ENCODE data around the gene DGKD. TPM values are rescaled to one million over a fixed set of nuclear protein-coding genes. Genes with fewer than 3 reads are reported as not detected.

The DGKD gene
- total RNA-seq, 1 donor from 2014 or later = 17.7 TPM

DNA sequence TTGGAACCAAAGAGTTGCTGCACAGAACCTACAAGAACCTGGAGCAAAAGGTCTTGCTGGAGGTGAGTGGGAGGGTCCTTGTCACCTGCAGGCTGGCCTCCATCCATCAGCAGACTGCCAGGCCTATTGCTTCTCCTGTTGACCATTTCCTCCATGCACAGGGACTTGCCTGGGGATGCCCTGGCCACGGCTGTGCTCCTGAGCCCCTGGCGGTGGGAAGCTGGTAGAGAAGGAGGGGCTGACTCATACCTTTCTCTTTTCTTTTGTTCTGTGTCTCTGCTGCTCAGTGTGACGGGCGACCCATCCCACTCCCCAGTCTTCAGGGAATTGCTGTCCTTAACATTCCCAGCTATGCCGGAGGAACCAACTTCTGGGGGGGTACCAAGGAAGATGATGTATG lies 102.6 kb downstream of the DGKD start:
- Histone ChIP-seq H2AFZ (ENCODE audit: low read depth, low read length) (no peak overlapping the region), H3K27me3 (ENCODE audit: insufficient read depth, low read length) (no peaks in the 10 kb centered on the region), H4K20me1 (ENCODE audit: insufficient read depth, low read length) (no peaks in the 10 kb centered on the region), H3K4me2 (ENCODE audit: low read length) (no peak overlapping the region), H3K27ac (ENCODE audit: low read depth, low read length) (no peak overlapping the region), H3K4me1 (ENCODE audit: insufficient read depth, low read length) (no peaks in the 10 kb centered on the region), H3K79me2 (ENCODE audit: insufficient read depth, low read length) (no peaks in the 10 kb centered on the region), H3K9ac (ENCODE audit: low read length) (no peak overlapping the region), H3K4me3 (ENCODE audit: insufficient read depth, low read depth, low read length) (no peak overlapping the region), H3K9me3 (ENCODE audit: insufficient read depth, low read depth, low read length) (no peaks in the 10 kb centered on the region), H3K36me3 (ENCODE audit: insufficient read depth, low read length) (peaks cover 13% of the 10 kb centered on the region)
- peaks cover 10% of the 10 kb centered on the region for H3K36me3 Mint-ChIP-seq (ENCODE audit: low read depth, unreplicated experiment)
- no peaks in the 10 kb centered on the region for H3K27me3 Mint-ChIP-seq (ENCODE audit: low read depth, unreplicated experiment)
- TF ChIP-seq CTCF (IDR thresholded peaks at IDR 0.05; ENCODE audit: insufficient read depth, low read depth, low read length) = no peak
- H3K9me3 Mint-ChIP-seq (ENCODE audit: unreplicated experiment) = no peaks in the 10 kb centered on the region
- no peak overlapping the region for H3K4me3 Mint-ChIP-seq (ENCODE audit: unreplicated experiment)
- FAIRE-seq (no peak), DNase-seq (ENCODE audit: low read depth) (no peak)
- H3K4me1 Mint-ChIP-seq (ENCODE audit: low read depth, unreplicated experiment) = no peaks in the 10 kb centered on the region
- no peak overlapping the region for H3K27ac Mint-ChIP-seq (ENCODE audit: unreplicated experiment)

- H3K27me3 ChIP-seq (ENCODE audit: insufficient read depth, low read length) = no peaks in the 10 kb centered on the region
- H3K4me2 ChIP-seq (ENCODE audit: low read length) = no peak overlapping the region
- H3K9ac ChIP-seq (ENCODE audit: low read length) = no peak overlapping the region
- no peak overlapping the region for H3K4me3 ChIP-seq (ENCODE audit: insufficient read depth, low read depth, low read length)
- Mint-ChIP-seq H3K9me3 (ENCODE audit: unreplicated experiment) (no peaks in the 10 kb centered on the region), H3K27ac (ENCODE audit: unreplicated experiment) (no peak overlapping the region), H3K4me1 (ENCODE audit: low read depth, unreplicated experiment) (no peaks in the 10 kb centered on the region), H3K36me3 (ENCODE audit: low read depth, unreplicated experiment) (peaks cover 10% of the 10 kb centered on the region), H3K27me3 (ENCODE audit: low read depth, unreplicated experiment) (no peaks in the 10 kb centered on the region), H3K4me3 (ENCODE audit: unreplicated experiment) (no peak overlapping the region)
- H4K20me1 ChIP-seq (ENCODE audit: insufficient read depth, low read length) = no peaks in the 10 kb centered on the region
- DNase-seq (ENCODE audit: low read depth) = no peak
- peaks cover 13% of the 10 kb centered on the region for H3K36me3 ChIP-seq (ENCODE audit: insufficient read depth, low read length)
- TF ChIP-seq CTCF (IDR thresholded peaks at IDR 0.05; ENCODE audit: insufficient read depth, low read depth, low read length) = no peak
- TF ChIP-seq EZH2 (IDR thresholded peaks at IDR 0.05; ENCODE audit: insufficient read depth, low read length) = no peak
- no peaks in the 10 kb centered on the region for H3K4me1 ChIP-seq (ENCODE audit: insufficient read depth, low read length)
- H3K79me2 ChIP-seq (ENCODE audit: insufficient read depth, low read length) = no peaks in the 10 kb centered on the region
- no peak overlapping the region for H2AFZ ChIP-seq (ENCODE audit: low read depth, low read length)
- FAIRE-seq = no peak
- H3K27ac ChIP-seq (ENCODE audit: low read depth, low read length) = no peak overlapping the region
- no peaks in the 10 kb centered on the region for H3K9me3 ChIP-seq (ENCODE audit: insufficient read depth, low read depth, low read length)
These were observed 103.1 kb downstream of the DGKD start for GRCh38 chr2:233457356-233457755.

GRCh38 chr2:233458031-233458610 lies 103.8 kb downstream of the DGKD start:
- Histone ChIP-seq H3K4me1 (ENCODE audit: insufficient read depth, low read length) (no peaks in the 10 kb centered on the region), H4K20me1 (ENCODE audit: insufficient read depth, low read length) (no peaks in the 10 kb centered on the region), H2AFZ (ENCODE audit: low read depth, low read length) (no peak overlapping the region), H3K9ac (ENCODE audit: low read length) (no peak overlapping the region), H3K4me3 (ENCODE audit: insufficient read depth, low read depth, low read length) (no peak overlapping the region), H3K36me3 (ENCODE audit: insufficient read depth, low read length) (peaks cover 13% of the 10 kb centered on the region), H3K4me2 (ENCODE audit: low read length) (no peak overlapping the region), H3K27ac (ENCODE audit: low read depth, low read length) (no peak overlapping the region), H3K9me3 (ENCODE audit: insufficient read depth, low read depth, low read length) (no peaks in the 10 kb centered on the region), H3K79me2 (ENCODE audit: insufficient read depth, low read length) (no peaks in the 10 kb centered on the region), H3K27me3 (ENCODE audit: insufficient read depth, low read length) (no peaks in the 10 kb centered on the region)
- Mint-ChIP-seq H3K27me3 (ENCODE audit: low read depth, unreplicated experiment) (no peaks in the 10 kb centered on the region), H3K27ac (ENCODE audit: unreplicated experiment) (no peak overlapping the region), H3K9me3 (ENCODE audit: unreplicated experiment) (no peaks in the 10 kb centered on the region), H3K4me3 (ENCODE audit: unreplicated experiment) (no peak overlapping the region), H3K36me3 (ENCODE audit: low read depth, unreplicated experiment) (peaks cover 10% of the 10 kb centered on the region), H3K4me1 (ENCODE audit: low read depth, unreplicated experiment) (no peaks in the 10 kb centered on the region)
- TF ChIP-seq CTCF (IDR thresholded peaks at IDR 0.05; ENCODE audit: insufficient read depth, low read depth, low read length) (no peak), EZH2 (IDR thresholded peaks at IDR 0.05; ENCODE audit: insufficient read depth, low read length) (no peak)
- FAIRE-seq (no peak), DNase-seq (ENCODE audit: low read depth) (no peak)
